ENCODE results near the gene GMDS.

The GMDS gene

DNA sequence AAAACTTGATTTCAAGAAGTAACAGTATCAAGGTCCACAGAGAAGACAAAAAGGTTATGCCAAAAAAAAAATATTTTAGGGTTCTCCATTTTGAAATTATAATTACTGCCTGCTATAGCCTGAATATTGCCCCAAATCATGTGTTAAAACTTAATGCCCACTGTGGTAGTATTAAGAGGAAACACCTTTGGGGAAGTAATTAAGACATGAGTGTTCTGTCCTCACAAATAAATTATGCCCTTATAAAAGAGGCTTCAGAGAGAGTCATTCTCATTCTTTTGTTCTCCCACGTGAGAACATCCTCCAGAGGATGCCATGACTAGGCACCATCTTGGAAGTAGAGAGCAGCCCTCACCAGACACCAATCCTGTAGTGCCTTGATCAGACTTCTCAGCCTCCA, 66.2 kb downstream of the GMDS start:
- DNase-seq (ENCODE audit: low spot score): no peak
- no peak for TF ChIP-seq CTCF (IDR thresholded peaks at IDR 0.05; ENCODE audit: extremely low read depth, missing control alignments)

DNA sequence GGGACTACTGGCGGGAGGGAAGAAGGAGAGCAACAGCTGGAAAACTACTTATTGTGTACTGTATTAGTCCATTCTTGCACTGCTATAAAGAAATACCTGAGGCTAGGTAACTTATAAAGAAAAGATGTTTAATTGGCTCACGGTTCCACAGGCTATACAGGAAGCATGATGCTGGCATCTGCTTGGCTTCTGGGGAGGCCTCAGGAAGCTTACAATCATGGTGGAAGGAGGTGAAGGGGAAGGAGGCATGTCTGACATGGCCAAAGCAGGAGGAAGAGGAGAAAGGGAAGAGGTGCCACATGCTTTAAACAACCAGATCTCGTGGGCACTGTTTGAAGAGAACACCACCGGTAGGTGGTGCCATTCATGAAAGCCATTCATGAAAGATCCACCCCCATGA, 67.3 kb downstream of the GMDS start:
- DNase-seq (ENCODE audit: low spot score): no peak
- no peak for TF ChIP-seq CTCF (IDR thresholded peaks at IDR 0.05; ENCODE audit: extremely low read depth, missing control alignments)

GRCh38 chr6:2175825-2176224, 69.6 kb downstream of the GMDS start:
- TF ChIP-seq CTCF (IDR thresholded peaks at IDR 0.05; ENCODE audit: extremely low read depth, missing control alignments): no peak
- no peak for DNase-seq (ENCODE audit: low spot score)

GRCh38 chr6:2173203-2173961, 72.0 kb downstream of the GMDS start:
- TF ChIP-seq CTCF (IDR thresholded peaks at IDR 0.05; ENCODE audit: extremely low read depth, missing control alignments): no peak
- DNase-seq (ENCODE audit: low spot score): no peak

GRCh38 chr6:2171728-2172127, 73.7 kb downstream of the GMDS start:
- DNase-seq (ENCODE audit: low spot score): no peak

DNA sequence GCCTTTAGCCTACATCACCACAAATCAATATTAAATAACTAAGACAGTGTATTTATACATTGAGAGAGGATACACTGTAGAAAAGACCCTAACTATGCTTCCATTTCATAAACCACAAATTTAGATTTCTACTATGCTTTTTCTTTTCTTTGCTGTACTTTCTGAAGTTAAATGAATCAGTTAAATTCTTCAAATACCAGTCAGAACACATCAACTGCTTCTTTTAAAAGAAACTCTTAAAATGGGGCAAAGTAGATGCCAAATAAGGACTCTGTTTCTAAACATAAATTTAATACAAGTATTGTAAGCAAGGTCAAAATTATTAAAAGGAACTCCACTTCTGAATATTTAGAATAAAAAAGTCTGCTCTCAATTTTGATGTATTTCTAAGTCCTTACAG, 76.9 kb downstream of the GMDS start:
- no peak for TF ChIP-seq CTCF (IDR thresholded peaks at IDR 0.05; ENCODE audit: extremely low read depth, missing control alignments)
- DNase-seq (ENCODE audit: low spot score): no peak

More at GRCh38 chr6:2171728-2172127, 73.7 kb downstream of the GMDS start:
- no peak for TF ChIP-seq CTCF (IDR thresholded peaks at IDR 0.05; ENCODE audit: extremely low read depth, missing control alignments)

DNA sequence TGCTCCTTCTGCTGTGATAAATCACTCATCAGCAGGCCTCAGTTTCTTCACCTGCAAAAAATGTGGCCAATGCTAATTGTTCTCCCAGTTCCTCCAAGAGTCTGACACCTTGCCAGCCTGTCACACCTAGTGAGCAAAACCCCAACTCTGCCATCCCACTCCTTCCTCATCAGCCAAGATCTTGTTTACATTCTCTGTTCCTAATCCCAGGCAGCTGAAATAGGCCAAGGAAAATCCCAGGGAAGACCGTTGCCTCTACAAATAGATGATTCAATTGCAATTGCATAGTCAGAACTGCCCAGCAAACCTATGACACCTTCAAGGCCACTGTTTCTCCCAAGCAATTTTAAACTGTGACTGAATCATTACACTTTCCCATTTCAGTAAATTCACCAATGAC, 78.7 kb downstream of the GMDS start:
- no peak for DNase-seq (ENCODE audit: low spot score)
- no peak for TF ChIP-seq CTCF (IDR thresholded peaks at IDR 0.05; ENCODE audit: extremely low read depth, missing control alignments)

Data from GM20000 (cell line).